Limb (tissue), 2 donors: ENCODE results near the gene FBXO24.
"Not testable (repeated sequence)": the region's sequence is repeated elsewhere in the genome, so short reads cannot be mapped to it uniquely, and the experiment has no call there.

Source experiments
- DNase-seq, 2 donors: peaks; one replicate each; pipeline ENCODE4 v3.0.0-alpha.2; 2016; ENCODE audit errors: extremely low spot score in 2 of 2

Gene FBXO24

GRCh38 chr7:100586266-100587025, at the start of gene FBXO24:
Gene FBXO24, plus strand, starts transcription at chr7:100586328. Its CDS starts 298 bp downstream, at chr7:100586626.
- DNase-seq = peak; percentile 99 to 100

- DNase-seq = not testable (repeated sequence)
These were observed 49.4 kb upstream of the FBXO24 start for GRCh38 chr7:100536695-100537094.

DNA sequence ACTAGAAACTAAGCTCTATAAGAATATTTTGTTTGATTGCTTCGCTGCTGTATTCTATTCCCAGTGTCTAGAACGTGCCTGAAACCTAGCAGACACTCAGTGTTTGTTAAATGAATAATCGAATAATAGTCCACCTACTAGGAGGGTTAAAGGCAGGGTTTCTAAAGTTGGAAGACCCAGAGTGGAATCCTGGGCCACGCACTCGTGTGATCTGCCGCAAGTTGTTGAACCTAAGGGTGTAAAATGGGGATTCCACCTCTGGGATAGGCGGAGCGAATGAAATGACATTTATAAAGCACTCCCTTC, 47.8 kb upstream of the FBXO24 start:
- no peak for DNase-seq

DNA sequence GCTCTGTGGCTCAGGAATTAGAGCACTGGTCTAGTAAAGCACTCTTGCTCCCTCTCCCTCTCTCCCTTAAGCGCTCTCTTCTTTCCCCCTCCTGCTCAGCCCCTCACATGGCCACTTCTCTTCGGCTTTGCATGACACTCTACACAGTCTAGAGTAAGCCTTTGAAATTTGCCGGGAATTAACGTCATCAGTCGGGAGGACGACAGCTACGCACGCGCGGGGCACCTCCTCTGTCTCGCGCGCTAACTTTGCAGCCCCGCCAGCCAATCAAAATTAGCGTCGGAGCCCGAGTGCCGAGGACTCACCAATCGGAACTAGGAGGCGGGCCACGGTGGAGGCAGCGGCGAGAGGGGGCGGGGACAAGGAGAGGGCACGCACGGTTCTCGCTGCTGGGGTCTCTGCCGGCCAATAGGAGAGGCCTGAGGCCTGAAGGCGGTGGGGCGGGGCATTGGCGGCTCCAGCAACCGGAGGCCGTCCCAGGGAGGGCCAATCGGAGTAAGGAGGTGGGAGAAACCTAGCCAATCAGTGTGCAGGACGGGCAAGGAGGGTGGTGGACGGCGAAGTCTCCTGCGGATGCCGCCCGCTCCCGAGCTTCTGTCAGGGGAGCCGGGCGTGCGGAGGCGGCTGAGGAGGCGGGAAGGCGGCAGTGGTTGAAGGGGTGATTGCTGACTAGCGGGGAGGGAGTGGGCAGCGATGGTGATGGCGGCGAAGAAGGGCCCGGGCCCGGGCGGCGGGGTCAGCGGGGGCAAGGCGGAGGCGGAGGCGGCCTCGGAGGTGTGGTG, 47.3 kb upstream of the FBXO24 start, which contains the start of gene AGFG2:
Gene AGFG2, plus strand, starts transcription at position 550 of the 782 bp plus-strand sequence. Its CDS starts 144 bp downstream, at position 694.
- peak; percentile 100 for DNase-seq

DNA sequence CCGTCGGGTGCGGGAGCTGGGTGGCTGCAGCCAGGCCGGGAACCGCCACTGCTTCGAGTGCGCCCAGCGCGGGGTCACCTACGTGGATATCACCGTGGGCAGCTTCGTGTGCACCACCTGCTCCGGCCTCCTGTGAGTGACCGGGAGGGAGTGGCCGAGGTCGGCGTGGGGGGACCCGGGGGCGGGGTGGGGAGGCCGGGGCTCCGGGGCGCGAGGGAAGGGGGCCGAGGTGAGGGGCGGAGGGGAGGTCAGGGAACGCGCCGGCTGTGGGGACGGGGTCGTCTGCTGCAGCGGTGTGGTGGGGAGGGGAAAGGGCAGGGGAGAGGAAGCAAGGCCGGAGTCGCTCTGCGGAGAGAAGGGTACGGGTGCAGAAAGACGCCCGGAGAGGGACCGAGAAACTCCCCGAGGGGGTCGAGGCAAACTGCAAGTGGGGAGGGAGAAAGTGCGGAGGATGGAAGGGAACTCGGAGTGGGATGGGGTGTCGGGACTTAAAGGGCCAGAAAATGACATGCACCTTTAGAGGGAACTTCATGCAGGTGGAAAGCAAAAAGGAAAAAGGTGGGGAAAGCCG, 46.6 kb upstream of the FBXO24 start:
- DNase-seq = no peak

DNA sequence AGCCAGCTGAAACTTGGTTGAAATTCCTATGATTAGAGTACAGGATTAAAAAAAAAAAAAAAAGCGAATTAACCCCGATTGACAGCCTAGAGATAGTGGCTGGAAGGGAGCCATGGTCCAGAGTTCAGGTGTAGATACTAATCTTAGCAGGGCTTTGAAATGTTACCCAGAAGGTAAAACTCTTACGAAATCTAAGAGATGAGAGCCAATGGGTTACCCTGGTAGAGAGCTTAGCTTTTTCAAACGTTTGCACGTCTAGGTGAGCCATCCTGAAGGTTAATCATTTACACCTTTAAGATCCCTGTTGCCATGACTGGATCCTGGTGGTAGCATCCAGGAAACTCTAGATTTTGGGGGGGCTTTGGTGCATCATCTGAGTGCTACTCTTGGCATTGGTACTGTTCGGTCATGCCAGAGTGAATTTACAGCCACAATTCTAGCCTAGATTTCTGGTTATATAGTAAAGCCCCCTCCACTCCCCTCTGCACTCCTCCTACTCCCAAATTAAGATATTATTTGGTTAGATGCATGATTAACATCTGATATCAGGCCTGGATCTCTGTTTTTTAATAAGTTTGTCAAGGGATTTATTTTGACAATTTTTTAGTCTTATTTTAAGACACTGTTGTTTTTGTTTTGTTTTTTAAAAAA, 45.9 kb upstream of the FBXO24 start:
- no peak for DNase-seq

GRCh38 chr7:100541309-100541708, 44.8 kb upstream of the FBXO24 start:
- not testable (repeated sequence) for DNase-seq

- no peak for DNase-seq
These were observed 42.5 kb upstream of the FBXO24 start for GRCh38 chr7:100543586-100543985.

- no peak for DNase-seq
These were observed 41.7 kb upstream of the FBXO24 start for GRCh38 chr7:100544386-100544785.

- no peak for DNase-seq
These were observed 41.2 kb upstream of the FBXO24 start for GRCh38 chr7:100544967-100545359.

DNA sequence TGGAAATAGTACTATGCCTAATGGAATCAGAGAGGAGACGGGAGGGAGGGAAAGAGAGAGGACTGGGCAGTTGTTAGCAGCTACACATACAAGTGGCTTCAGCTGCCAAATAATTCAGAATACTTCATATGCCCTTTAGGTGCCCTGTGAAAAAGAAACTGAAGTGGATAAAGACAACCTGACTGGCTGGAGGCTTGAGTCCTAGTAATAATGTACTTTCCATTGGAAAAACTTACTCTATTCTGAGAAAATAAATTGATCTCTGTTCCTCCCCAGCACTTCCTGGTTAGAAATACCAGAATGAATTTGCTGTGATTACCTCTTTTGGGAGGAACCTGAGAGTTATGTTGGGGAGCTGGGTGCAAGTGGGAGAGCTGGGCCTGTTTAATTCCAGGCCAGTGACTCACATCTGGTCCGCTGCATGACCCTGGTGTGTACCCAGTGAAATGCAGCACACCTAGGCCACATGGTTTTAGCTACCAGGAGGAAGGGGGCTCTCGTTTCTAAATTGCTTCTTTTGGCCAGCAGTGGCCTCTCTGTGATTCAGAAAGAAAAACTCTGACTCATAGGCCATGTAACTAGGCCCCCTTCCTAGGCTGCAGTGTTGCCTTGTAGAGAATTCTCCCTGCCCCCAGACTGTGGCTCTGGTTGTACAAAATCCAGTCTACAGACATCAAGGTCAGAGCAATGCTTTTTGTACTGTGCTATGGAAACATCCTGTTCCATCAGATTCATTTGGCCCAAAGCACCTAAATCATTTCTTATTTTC, 40.6 kb upstream of the FBXO24 start:
- DNase-seq = peak; percentile 30 to 46

DNA sequence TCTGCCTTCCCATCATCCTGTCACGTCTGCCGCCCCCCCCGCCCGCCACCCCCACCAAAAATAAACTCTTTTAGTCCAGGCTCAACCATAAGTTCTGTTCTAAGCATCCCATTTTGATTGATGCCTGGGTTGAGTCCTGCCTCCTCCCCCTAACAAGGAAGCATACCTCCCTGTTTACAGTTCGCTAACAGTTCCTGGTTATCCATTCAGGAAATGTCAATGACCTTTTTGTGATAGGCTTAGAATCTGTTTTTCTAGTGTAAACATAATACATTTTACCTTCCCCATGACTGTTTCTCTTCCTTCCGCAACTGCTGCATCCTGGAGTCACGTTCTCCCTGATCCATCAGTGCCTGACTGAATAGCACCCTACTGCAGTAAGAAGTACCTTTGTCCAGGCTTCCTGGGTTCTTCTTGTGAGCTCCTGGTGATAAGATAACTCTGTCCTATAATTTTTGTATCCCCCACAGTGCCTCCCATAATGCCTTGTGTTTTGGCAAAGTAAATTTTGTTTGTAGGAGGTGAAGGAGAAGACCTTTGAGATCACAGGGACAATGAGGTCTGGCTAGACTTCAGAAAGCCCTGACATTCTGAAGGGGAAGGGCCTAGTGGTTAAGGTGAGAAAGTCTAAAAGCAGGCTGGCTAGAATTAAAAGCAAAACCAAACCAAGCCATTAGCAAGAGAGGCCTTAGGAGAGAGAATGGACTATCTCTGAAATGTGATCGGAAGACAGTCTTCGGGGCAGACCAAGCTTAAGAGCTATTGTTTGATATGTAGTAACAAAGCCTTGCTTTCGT, 39.8 kb upstream of the FBXO24 start:
- DNase-seq = no peak

GRCh38 chr7:100546926-100547800, 39.0 kb upstream of the FBXO24 start:
- DNase-seq = no peak

DNA sequence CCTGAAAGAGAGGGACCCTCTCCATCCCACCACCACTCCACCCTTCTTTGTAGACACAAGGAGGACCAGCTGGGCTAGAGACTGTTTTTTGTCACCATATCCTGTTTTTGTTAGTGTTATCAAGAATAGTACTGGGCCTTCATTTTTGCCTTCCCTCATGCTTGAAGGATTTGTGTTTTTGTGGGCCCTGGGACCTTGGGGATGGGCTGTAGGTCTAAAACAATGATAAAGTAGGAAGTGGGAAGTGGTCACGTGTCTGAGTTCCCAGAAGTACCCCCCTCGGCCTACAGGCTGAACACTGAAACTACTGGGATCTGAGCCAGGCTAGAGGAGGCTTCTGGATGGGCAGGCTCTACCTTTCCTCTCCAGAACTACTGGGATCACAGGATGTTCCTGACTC, 38.3 kb upstream of the FBXO24 start:
- no peak for DNase-seq

GRCh38 chr7:100548446-100548845, 37.7 kb upstream of the FBXO24 start:
- DNase-seq = not testable (repeated sequence)

DNA sequence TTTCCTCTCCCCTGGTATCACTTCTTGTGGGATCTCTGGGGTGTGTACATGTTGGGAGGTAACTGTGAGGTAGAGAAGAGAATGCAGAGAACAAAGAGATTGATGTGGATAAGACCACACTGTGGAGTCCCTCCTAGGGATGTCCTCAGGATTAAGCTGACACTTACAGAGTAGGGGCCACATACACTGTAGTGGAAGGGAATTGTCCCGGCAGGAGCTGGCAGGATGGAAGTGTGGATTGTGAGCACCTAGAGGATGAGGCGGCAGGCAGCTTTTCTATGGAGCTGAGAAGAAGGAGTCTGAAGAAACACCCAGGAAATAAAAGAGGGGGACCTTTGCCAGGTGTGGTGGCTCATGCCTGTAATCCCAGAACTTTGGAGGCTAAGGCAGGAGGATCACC, 33.6 kb upstream of the FBXO24 start:
- no peak for DNase-seq

GRCh38 chr7:100553032-100553431, 33.1 kb upstream of the FBXO24 start:
- no peak for DNase-seq

DNA sequence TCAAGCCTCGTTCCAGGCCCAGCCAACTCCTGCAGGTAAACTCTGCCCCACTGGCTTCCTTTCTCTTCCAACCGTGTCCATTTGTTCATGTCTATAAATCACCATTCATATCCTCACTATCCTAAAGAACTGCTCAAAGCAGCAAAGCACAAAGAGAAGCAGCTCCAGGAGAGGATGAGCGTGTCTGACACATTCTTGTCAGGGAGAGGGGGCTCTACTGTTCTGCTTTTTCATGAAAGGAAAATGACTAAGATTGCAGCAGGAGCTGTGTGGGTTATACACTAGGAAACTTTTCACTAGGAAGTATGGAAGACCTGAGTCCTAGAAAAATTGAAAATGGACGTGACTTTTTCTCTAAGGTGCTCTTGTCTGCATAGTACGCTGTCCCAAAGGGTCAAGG, 30.4 kb upstream of the FBXO24 start:
- no peak for DNase-seq

GRCh38 chr7:100556541-100556940, 29.6 kb upstream of the FBXO24 start:
- no peak for DNase-seq
